ENCODE measurements around the gene NR3C2.
"Not testable (repeated sequence)": the region's sequence is repeated elsewhere in the genome, so short reads cannot be mapped to it uniquely, and the experiment has no call there.

Gene NR3C2

GRCh38 chr4:148094149-148094548, 348.1 kb downstream of the NR3C2 start:
- no peak for DNase-seq

GRCh38 chr4:148093065-148093464, 349.1 kb downstream of the NR3C2 start:
- no peak for DNase-seq

GRCh38 chr4:148092316-148093014, 349.7 kb downstream of the NR3C2 start:
- no peak for DNase-seq

- DNase-seq: no peak
Measured at GRCh38 chr4:148091896-148092295, 350.3 kb downstream of the NR3C2 start.

- no peak for DNase-seq
Measured at GRCh38 chr4:148090503-148091476, 351.4 kb downstream of the NR3C2 start.

GRCh38 chr4:148090029-148090428, 352.2 kb downstream of the NR3C2 start:
- no peak for DNase-seq

GRCh38 chr4:148089624-148090023, 352.6 kb downstream of the NR3C2 start:
- DNase-seq: no peak

- not testable (repeated sequence) for DNase-seq
Measured at GRCh38 chr4:148083073-148083472, 359.1 kb downstream of the NR3C2 start.

- no peak for DNase-seq
Measured at GRCh38 chr4:148081745-148082144, 360.5 kb downstream of the NR3C2 start.

- no peak for DNase-seq
Measured at GRCh38 chr4:148081267-148081666, 360.9 kb downstream of the NR3C2 start.

GRCh38 chr4:148079961-148080360, 362.3 kb downstream of the NR3C2 start:
- DNase-seq: no peak

GRCh38 chr4:148078061-148078460, 364.2 kb downstream of the NR3C2 start:
- DNase-seq: no peak

- no peak for DNase-seq
Measured at GRCh38 chr4:148077581-148077980, 364.6 kb downstream of the NR3C2 start.

- no peak for DNase-seq
Measured at GRCh38 chr4:148076964-148077363, 365.2 kb downstream of the NR3C2 start.

GRCh38 chr4:148075438-148075837, 366.8 kb downstream of the NR3C2 start:
- DNase-seq: no peak

GRCh38 chr4:148074462-148074861, 367.8 kb downstream of the NR3C2 start:
- no peak for DNase-seq

- no peak for DNase-seq
Measured at GRCh38 chr4:148073349-148073748, 368.9 kb downstream of the NR3C2 start.

- DNase-seq: no peak
Measured at GRCh38 chr4:148072789-148073188, 369.4 kb downstream of the NR3C2 start.

- no peak for DNase-seq
Measured at GRCh38 chr4:148071009-148071408, 371.2 kb downstream of the NR3C2 start.

GRCh38 chr4:148069895-148070178, 372.4 kb downstream of the NR3C2 start:
- DNase-seq: no peak

GRCh38 chr4:148069086-148069894, 372.9 kb downstream of the NR3C2 start:
- DNase-seq: no peak

GRCh38 chr4:148068065-148068911, 373.9 kb downstream of the NR3C2 start:
- no peak for DNase-seq

Data from SHP77 (cell line).